GM11168 (cell line): ENCODE measurements around the gene RAD54L.
"Not testable (repeated sequence)": the region's sequence is repeated elsewhere in the genome, so short reads cannot be mapped to it uniquely, and the experiment has no call there.

Experiments used
- in situ Hi-C: fragments of 300-500 bp; cut with MboI; formaldehyde crosslinking; loops from one replicate; pipeline ENCODE4 v1.12.0; 2022; ENCODE audit warnings: low sequenced_read_pairs; ENCODE audit not compliant: unreplicated experiment

RAD54L gene

DNA sequence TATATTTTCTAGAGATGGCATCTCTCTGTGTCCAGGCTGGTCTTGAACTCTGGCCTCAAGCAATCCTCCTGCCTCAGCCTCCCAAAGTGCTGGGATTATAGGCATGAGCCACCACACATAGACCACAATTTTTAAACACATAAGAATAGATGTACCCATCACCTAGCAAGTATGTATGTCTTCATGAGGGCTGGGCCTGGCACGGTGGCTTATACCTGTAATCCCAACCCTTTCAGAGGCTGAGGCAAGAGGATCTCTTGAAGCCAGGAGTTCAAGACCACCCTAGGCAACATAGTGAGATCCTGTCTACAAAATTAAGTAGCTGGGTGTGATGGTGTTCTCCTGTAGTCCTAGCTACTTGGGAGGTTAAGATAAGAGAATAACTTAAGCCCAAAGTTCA, 69.8 kb downstream of the RAD54L start:
- in situ Hi-C loops: no loop called here

DNA sequence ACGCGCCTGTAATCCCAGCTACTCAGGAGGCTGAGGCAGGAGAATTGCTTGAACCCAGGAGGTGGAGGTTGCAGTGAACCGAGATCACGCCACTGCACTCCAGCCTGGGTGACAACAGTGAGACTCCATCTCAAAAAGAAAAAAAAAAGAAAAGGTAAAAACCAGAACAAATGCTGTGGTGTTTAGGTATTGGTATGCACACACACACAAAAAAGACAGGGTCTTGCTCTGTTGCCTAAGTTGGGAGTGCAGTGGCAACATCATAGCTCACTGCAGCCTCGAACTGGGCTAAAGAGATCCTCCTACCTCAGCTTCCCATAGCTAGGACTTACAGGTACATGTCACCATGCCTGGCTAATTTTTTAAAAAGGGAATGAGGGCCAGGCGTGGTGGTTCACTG, 71.7 kb downstream of the RAD54L start:
- in situ Hi-C loops: not testable (repeated sequence)

DNA sequence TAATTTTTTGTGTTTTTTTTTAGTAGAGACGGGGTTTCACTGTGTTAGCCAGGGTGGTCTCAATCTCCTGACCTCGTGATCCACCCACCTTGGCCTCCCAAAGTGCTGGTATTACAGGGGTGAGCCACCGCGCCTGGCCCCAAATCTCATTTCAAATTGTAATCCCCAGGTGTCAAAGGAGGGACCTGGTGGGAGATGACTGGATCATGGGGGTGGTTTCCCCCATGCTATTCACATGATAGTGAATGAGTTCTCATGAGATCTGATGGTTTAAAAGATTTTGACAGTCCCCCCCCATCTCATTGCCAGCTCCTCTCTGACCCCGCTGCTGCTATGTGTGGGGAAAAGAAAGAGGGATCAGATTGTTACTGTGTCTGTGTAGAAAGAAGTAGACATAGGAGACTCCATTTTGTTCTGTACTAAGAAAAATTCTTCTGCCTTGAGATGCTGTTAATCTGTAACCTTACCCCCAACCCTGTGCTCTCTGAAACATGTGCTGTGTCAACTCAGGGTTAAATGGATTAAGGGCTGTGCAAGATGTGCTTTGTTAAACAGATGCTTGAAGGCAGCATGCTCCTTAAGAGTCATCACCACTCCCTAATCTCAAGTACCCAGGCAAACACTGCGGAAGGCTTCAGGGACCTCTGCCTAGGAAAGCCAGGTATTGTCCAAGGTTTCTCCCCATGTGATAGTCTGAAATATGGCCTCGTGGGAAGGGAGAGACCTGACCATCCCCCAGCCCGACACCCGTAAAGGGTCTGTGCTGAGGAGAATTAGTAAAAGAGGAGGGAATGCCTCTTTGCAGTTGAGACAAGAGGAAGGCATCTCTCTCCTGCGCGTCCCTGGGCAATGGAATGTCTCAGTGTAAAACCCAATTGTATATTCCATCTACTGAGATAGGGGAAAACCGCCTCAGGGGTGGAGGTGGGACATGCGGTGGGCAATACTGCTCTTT, 72.7 kb downstream of the RAD54L start:
- in situ Hi-C loops: not testable (repeated sequence)

DNA sequence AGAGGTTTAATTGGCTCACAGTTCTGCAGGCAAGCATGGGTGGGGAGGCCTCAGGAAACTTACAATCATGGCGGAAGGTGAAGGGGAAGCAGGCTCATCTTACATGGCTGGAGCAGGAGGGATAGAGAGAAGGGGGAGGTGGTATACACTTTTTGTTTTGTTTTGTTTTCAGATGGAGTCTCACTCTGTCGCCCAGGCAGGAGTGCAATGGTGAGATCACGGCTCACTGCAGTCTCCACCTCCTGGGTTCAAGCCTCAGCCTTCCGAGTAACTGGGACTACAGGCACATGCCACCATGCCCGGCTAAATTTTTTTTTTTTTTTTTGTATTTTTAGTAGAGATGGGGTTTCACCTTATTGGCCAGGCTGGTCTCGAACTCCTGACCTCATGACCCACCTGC, 74.6 kb downstream of the RAD54L start:
- in situ Hi-C loops: not testable (repeated sequence)

DNA sequence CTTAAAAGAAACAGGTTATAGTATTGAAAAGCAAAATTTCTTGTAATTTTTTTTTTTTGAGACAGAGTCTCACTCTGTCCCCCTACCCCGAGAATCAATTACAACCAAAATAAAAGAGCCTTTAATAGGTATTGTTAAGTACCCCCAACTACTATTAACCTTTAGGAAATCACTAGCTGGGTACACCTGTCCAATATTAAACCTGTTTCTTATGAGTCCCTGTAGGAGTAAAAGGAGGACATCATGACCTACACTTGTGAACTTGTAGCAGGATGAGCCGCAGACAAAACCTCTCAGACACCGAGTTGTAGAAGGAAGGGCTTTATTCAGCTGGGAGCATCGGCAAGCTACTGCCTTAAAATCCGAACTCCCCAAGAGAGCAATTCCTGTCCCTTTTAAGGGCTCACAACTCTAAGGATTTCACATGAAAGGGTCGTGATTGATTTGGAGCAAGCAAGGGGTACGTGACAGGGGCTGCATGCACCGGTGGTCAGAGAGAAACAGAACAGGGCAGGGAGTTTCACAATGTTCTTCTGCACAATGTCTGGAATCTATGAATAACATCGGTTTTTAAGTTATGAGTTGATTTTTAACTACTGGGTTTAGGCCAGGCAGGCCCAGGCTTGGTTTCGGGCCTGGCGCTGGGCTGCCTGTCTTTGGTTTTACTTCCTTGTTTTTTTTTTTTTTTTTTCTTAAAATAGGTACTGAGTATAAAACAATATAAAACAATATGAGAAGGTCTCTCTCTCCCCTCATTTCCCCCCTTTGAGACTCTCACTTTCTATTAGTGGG, 77.9 kb downstream of the RAD54L start:
- in situ Hi-C loops: not testable (repeated sequence)
